HG03103 (cell line): ENCODE results near the gene SERP2.

Experiments used
- ATAC-seq: cut with Tn5 transposase; IDR thresholded peaks from one replicate; pipeline ENCODE4 v1.9.1; 2021; ENCODE audit warnings: low read depth; ENCODE audit not compliant: unreplicated experiment

The SERP2 gene

GRCh38 chr13:44407891-44408290 is 34.3 kb downstream of the SERP2 start:
- ATAC-seq: no peak

GRCh38 chr13:44409595-44409994 is 36.0 kb downstream of the SERP2 start:
- ATAC-seq: no peak

- no peak for ATAC-seq
Measured at GRCh38 chr13:44410328-44410859, 36.8 kb downstream of the SERP2 start.

- no peak for ATAC-seq
Measured at GRCh38 chr13:44411841-44412240, 38.2 kb downstream of the SERP2 start.

- ATAC-seq: no peak
Measured at GRCh38 chr13:44412346-44412935, 38.8 kb downstream of the SERP2 start.

- no peak for ATAC-seq
Measured at GRCh38 chr13:44413095-44413494, 39.5 kb downstream of the SERP2 start.

GRCh38 chr13:44414716-44415115 is 41.1 kb downstream of the SERP2 start:
- no peak for ATAC-seq

- ATAC-seq: no peak
Measured at GRCh38 chr13:44415815-44416214, 42.2 kb downstream of the SERP2 start.

GRCh38 chr13:44416301-44416700 is 42.7 kb downstream of the SERP2 start:
- ATAC-seq: no peak

- ATAC-seq: no peak
Measured at GRCh38 chr13:44416744-44417143, 43.1 kb downstream of the SERP2 start.

GRCh38 chr13:44417446-44417845 is 43.8 kb downstream of the SERP2 start:
- ATAC-seq: no peak

GRCh38 chr13:44417876-44418275 is 44.3 kb downstream of the SERP2 start:
- ATAC-seq: no peak

- ATAC-seq: no peak
Measured at GRCh38 chr13:44420376-44421220, 47.0 kb downstream of the SERP2 start.

- ATAC-seq: no peak
Measured at GRCh38 chr13:44421853-44422525, 48.4 kb downstream of the SERP2 start.

- no peak for ATAC-seq
Measured at GRCh38 chr13:44422755-44423643, 49.4 kb downstream of the SERP2 start.

GRCh38 chr13:44423824-44424223 is 50.2 kb downstream of the SERP2 start:
- no peak for ATAC-seq

- no peak for ATAC-seq
Measured at GRCh38 chr13:44425041-44425814, 51.6 kb downstream of the SERP2 start.

GRCh38 chr13:44425815-44426078 is 52.1 kb downstream of the SERP2 start:
- ATAC-seq: no peak

GRCh38 chr13:44426461-44426860 is 52.8 kb downstream of the SERP2 start:
- no peak for ATAC-seq

GRCh38 chr13:44429311-44429710 is 55.7 kb downstream of the SERP2 start:
- no peak for ATAC-seq
